GM23338 (cell line): Measurements from ENCODE around the gene ARF6.

ENCODE experiments used
- CTCF ChIP-seq, 2 experiments: fragments of 200-600 bp in 1 of 2; sonication (generic) in 1 of 2; conservative IDR thresholded peaks; 2 replicates each; pipeline versions ENCODE4 v1.5.1 to v1.6.1; 2016 to 2017; ENCODE audit warnings: antibody characterized with exemption in 2 of 2, low read depth in 2 of 2, mild to moderate bottlenecking in 2 of 2, moderate library complexity in 1 of 2
- ETS1 ChIP-seq: IDR thresholded peaks from 2 replicates; pipeline ENCODE4 v1.6.1; 2016; ENCODE audit warnings: antibody characterized with exemption
- EZH2 ChIP-seq: fragments of 200-600 bp; sonication (generic); IDR thresholded peaks from one replicate; pipeline ENCODE4 v1.8.0; 2017; ENCODE audit warnings: antibody characterized with exemption, mild to moderate bottlenecking, low read depth; ENCODE audit not compliant: unreplicated experiment
- EZH2phosphoT487 ChIP-seq: fragments of 200-600 bp; sonication (generic); IDR thresholded peaks from one replicate; pipeline ENCODE4 v1.8.1; 2018; ENCODE audit warnings: antibody characterized with exemption; ENCODE audit not compliant: unreplicated experiment
- NANOG ChIP-seq: IDR thresholded peaks from 2 replicates; pipeline ENCODE4 v1.6.1; 2016; ENCODE audit warnings: antibody characterized with exemption, borderline replicate concordance
- STAT1 ChIP-seq: IDR thresholded peaks from one replicate; pipeline ENCODE4 v1.6.1; 2016; ENCODE audit warnings: antibody characterized with exemption; ENCODE audit not compliant: unreplicated experiment
- TF ChIP-seq, protein P1 (sequence below): IDR thresholded peaks from one replicate; pipeline ENCODE4 v1.6.1; 2018; ENCODE audit warnings: antibody characterized with exemption; ENCODE audit not compliant: unreplicated experiment

- TF ChIP-seq EZH2, result no peak
- TF ChIP-seq NANOG, result no peak
- no peak for TF ChIP-seq CTCF (conservative IDR thresholded peaks at IDR 0.05; ENCODE audit: low read depth in 2 of 2)
- TF ChIP-seq STAT1, result no peak
- TF ChIP-seq, protein P1, sequence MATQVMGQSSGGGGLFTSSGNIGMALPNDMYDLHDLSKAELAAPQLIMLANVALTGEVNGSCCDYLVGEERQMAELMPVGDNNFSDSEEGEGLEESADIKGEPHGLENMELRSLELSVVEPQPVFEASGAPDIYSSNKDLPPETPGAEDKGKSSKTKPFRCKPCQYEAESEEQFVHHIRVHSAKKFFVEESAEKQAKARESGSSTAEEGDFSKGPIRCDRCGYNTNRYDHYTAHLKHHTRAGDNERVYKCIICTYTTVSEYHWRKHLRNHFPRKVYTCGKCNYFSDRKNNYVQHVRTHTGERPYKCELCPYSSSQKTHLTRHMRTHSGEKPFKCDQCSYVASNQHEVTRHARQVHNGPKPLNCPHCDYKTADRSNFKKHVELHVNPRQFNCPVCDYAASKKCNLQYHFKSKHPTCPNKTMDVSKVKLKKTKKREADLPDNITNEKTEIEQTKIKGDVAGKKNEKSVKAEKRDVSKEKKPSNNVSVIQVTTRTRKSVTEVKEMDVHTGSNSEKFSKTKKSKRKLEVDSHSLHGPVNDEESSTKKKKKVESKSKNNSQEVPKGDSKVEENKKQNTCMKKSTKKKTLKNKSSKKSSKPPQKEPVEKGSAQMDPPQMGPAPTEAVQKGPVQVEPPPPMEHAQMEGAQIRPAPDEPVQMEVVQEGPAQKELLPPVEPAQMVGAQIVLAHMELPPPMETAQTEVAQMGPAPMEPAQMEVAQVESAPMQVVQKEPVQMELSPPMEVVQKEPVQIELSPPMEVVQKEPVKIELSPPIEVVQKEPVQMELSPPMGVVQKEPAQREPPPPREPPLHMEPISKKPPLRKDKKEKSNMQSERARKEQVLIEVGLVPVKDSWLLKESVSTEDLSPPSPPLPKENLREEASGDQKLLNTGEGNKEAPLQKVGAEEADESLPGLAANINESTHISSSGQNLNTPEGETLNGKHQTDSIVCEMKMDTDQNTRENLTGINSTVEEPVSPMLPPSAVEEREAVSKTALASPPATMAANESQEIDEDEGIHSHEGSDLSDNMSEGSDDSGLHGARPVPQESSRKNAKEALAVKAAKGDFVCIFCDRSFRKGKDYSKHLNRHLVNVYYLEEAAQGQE, result no peak
- no peak for TF ChIP-seq ETS1
- TF ChIP-seq EZH2phosphoT487, result no peak
These were observed 16.1 kb downstream of the ARF6 start for GRCh38 chr14:49909016-49909415.
